NCI-H2227 (cell line): ENCODE results near the gene PDSS2.
A peak's percentile ranks its signal among the peaks of the same experiment; 100 is the strongest.
"Not testable (repeated sequence)": the region's sequence is repeated elsewhere in the genome, so short reads cannot be mapped to it uniquely, and the experiment has no call there.

ENCODE experiments used
- DNase-seq: peaks from one replicate; lab custom pipeline; 2025; ENCODE audit not compliant: unreplicated experiment; lab: John Stamatoyannopoulos, UW

The PDSS2 gene

DNA sequence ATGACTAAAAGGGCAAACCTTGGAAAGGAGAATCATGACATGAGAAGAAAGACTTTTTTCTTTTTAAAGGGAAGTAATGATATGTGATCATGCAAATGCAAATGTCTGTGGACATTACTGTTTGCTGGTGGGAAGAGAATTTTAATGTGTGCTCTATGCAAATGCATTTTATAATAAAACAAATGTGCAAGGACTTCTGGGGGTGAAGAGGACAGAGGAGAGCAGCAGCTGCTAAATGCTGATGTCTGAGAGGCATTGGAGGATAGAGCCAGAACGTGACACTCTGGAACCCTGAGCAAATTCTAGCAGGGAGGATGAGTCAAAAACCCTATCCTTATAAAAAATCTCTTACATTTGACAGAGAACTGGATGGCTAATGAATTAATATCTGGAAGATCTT lies 274.9 kb downstream of the PDSS2 start:
- no peak for DNase-seq

DNA sequence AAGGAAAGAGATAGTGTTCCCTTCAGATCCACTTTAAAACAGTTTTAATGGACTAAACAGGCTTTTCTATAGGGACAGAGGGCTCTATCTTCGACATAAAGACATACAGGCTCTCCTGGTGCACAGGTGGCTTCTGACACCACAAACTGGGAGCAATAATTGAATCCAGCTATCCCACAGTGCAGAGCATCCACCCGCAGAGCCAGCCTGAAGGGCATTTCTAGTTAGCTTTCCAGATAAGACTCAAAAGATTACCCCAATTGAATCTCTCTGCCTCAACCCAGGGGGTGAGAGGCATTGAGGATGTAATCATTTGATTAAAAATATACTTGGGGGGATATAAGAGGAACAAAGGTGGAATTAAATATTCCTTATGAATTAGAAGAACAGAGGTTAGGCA lies 279.3 kb downstream of the PDSS2 start:
- DNase-seq = no peak

DNA sequence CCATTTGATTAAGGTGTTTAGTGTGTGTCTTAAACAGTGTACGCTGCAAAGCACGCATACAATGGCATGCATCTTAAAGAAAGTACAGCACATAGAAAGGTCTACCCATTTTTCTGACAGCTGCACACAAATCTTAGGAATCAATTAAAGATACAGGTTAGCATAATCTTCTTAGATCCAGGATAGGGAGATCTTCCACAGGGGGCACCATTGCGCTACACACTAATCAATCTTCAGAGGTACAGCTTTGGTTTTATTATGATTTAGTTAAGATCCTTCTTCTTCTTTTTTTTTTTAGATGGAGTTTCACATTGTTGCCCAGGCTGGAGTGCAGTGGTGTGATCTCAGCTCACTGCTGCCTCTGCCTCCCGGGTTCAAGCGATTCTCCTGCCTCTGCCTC lies 280.4 kb downstream of the PDSS2 start:
- no peak for DNase-seq

DNA sequence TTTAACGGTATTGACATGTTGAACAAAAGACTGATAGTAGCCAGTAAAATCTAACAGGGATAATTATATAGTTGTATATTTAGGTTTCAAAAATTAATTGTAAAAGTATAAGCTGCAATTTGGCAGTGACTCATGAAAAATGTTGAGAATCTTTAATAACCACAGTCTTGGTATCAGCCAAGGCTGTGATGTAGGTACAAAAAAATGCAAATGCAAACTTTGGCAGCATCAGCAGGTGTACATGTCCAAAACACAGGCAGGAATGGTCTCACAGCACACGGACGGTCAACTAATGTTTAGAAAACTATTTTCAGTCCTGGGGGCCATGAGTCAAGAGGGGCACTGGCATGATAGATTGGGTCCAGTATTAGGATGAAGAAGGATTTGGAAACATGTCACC lies 285.6 kb downstream of the PDSS2 start:
- no peak for DNase-seq

DNA sequence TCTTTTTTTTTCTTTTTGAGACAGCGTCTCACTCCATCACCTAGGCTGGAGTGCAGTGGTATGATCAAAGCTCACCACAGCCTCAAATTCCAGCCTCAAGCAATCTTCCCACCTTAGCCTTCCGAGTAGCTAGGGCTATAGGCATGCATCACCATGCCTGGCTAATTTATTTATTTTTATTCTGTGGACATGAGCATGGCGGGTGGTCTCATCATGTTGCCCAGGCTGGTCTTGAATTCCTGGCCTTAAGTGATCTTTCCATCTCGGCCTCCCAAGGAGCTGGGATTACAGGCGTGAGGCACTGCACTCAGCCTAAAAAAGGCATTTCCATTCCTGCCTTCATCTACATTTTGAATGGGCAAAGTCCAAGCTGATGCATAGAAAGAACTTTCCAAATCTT lies 287.9 kb downstream of the PDSS2 start:
- DNase-seq = no peak

DNA sequence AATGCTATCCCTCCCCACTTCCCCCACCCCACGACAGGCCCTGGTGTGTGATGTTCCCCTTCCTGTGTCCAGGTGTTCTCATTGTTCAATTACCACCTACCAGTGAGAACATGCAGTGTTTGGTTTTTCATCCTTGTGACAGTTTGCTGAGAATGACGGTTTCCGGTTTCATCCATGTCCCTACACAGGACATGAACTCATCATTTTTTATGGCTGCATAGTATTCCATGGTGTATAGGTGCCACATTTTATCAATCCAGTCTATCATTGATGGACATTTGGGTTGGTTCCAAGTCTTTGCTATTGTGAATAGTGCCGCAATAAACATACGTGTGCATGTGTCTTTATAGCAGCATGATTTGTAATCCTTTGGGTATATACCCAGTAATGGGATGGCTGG lies 295.1 kb downstream of the PDSS2 start:
- not testable (repeated sequence) for DNase-seq

DNA sequence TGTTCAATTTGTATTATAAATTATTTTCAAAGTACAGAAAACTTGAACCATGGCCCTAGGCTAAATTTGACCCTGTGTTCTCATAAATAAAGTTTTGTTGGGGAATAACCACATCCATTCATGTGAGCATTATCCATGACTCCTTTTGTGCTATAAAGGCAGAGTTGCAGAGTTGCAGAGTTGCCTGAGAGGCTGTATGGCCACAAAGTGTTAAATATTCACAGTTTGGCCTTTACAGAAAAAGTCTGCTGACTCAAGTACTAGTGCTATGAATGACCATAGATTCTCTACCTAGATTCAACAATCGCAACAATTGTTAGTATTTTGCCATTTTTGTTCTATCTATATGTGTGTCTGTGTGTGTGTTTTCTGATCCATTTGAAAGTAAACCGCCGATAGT lies 297.8 kb downstream of the PDSS2 start:
- DNase-seq = no peak

DNA sequence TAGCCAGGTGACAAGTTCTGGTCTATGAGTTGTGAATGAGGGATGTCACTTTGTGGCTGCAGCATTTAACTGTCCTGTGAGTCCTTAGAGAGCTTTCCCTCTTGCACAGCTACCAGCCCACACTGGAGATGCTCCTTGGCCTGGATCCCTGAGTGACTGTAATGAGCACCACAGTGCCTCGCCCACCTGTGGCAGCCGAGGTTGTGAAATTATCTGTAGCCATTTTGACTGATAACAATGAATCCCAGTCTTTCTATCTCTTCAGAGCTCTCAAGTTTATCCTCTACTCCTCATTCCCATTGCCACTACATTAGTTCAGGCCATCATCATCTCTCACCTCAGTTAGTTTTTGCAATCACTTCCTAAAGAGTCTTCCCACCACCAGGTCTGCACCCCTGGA lies 302.7 kb downstream of the PDSS2 start:
- no peak for DNase-seq

DNA sequence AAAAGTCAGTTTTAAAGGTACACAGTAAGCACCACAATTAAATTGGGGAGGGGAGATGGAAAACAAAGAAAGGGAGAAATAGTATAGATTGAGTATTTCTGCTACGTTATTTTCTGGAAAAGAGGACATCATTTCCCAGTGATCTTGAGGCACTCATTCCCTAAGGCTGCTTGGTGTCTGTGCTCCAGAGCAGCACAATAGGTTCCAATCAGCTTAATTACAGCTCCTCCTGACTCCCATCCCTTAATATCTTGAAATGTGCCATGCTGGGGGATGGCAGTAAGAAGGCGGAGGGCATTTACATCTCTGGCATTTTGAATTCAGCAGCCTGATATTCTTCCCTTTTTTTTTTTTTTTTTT lies 304.6 kb downstream of the PDSS2 start:
- DNase-seq = peak; percentile 74

DNA sequence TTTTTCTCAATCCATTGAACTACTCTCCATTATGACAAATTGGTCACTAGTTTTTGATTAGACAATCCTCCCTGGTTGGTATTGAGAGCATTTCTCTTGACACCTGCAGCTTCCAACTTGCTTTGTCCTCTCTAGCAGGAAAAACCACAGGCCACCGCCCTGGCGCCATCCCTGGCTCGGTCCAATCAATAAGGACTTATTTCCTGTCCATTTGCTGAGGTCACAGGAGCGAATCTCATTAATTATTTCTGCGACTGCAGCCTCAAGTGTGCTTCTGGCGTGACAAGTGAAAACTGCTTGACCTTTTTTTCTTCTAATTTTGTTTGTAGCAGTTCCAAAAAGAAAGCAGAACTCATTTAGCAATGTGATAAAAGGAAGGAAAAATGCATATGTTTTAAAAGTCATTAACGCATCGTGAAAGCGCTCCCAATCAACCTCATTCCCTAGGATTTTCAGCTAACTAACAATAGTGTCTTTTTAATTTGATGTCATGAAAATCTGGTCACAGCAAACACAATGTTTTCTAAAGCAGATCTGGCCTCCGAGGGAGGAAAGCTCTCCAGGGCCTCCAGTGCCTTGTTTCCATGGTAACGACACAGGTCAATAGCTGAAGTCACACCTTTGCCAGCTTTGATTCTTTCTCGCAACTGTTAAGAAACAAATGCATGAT lies 305.1 kb downstream of the PDSS2 start:
- DNase-seq = peak; percentile 88

DNA sequence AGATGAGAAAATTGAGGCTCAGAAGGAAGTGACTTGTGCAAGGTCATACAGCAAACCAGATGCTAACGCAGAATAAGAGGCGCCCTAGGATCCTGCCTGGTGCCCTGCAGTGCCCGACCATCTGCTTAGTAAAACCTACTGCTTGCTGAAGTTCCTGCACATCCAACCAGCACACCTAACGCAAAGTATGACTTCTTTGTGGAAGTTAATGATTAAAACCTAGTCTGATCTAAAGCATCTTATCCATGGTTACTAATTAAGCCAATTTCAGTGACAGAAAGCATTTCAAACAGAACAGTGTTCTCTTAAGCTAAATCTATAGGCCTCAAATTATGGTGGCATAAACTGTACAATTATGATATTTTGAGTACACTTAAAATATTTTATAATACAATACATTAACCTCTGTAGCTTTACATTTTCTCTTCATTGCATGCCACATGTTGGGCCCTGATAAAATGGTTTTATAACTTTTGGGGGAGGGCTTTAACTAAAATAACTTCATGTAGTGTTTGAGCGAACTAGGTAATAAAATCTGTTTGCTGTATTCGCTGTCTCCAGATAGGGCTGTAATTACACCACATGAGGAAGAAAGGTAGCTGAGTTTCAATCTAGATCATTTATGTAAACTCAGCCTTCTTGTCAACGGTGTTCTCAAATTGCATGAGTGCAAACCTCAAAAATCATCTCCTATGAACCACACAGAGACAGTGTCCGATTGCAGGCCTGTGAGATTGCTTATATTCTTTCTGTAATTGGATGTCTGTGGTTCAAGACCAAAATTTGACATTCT lies 306.5 kb downstream of the PDSS2 start:
- DNase-seq = no peak

DNA sequence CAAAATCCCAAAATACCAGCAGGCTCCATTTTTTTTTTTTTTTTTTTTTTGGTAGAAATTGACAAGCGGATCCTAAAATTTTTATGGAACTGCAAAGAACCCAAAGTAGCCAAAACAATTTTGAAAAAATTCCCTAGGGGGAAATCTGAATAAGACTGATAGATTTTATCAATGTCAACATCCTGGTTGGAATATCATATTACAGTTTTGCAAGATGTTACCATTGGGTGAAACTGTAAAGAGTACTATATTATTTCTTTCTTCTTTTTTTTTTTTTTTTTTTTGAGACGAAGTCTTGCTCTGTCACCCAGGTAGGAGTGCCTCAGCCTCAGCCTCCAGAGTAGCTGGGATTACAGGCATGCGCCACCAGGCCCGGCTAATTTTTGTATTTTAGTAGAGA lies 314.7 kb downstream of the PDSS2 start:
- no peak for DNase-seq

DNA sequence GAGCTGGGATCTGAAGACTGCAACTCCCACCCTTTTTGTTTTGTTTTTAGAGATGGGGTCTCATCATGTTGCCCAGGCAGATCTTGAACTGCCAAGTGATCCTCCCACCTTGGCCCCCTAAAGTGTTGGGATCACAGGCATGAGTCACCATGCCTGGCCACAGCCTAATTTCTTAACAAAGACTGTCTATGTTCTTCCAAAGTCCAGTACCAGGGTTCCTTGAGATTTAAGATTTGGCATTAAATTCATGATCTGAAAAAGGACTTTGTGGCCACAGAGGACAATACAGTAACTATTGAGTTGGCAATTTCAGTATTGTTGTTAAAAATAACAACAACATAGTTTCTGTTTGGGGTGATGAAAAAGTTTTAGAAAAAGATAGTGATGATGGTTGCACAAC lies 315.4 kb downstream of the PDSS2 start:
- no peak for DNase-seq

DNA sequence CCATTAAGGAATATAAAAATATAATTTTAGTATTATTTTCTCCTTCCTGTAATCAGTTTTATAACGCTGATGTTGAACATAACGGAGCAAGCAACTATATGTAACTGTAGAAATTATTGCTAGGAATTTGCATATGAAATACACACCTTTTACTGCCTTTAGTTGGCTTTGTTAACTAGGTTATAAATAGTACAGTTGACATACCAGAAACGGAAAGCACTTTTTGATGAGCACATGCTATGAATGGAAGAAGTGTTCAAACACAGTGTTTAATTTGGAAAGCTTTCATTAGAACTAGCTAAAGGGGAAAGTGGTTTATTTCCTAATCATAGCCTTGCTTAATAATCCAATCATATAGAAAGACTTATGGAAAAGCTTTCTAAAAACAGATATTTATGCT lies 318.8 kb downstream of the PDSS2 start:
- no peak for DNase-seq

DNA sequence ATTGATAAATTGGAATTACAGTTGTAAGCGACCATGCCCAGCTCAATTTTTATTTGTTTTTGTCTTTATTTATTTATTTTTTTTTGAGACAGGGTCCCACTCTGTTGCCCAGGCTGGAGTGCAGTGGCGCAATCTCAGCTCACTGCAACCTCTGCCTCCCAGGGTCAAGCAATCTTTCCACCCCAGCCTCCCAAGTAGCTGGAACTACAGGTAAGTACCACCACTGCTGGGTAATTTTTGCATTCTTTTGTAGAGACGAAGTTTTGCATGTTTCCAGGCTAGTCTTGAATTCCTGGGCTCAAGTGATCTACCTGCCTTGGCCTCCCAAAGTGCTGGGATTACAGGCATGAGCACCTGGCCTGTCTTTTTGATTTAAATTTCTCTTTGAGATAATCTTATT lies 323.0 kb downstream of the PDSS2 start:
- DNase-seq = not testable (repeated sequence)

DNA sequence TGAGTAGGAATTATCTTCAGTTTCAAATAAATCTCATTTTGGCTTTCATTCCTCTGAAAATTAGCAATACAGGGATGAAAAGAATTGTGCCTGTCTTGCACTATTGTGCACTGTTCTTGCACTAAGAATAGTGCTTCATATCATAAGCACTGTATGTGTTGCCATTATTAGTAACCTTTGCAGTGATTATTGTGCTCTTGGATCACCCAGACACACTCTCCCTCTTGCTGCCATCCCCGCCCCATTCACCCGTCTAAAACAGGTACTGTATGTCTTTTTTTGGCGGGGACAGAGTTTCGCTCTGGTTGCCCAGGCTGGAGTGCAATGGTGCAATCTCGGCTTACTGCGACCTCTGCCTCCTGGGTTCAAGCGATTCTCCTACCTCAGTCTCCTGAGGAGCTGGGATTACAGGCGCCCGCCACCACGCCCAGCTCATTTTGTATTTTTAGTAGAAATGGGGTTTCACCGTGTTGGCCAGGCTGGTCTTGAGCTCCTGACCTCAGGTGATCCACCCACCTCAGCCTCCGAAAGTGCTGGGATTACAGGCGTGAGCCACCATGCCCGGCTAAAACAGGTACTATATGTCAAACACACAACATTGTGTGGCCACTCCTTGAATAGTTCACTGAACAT lies 324.2 kb downstream of the PDSS2 start:
- not testable (repeated sequence) for DNase-seq

DNA sequence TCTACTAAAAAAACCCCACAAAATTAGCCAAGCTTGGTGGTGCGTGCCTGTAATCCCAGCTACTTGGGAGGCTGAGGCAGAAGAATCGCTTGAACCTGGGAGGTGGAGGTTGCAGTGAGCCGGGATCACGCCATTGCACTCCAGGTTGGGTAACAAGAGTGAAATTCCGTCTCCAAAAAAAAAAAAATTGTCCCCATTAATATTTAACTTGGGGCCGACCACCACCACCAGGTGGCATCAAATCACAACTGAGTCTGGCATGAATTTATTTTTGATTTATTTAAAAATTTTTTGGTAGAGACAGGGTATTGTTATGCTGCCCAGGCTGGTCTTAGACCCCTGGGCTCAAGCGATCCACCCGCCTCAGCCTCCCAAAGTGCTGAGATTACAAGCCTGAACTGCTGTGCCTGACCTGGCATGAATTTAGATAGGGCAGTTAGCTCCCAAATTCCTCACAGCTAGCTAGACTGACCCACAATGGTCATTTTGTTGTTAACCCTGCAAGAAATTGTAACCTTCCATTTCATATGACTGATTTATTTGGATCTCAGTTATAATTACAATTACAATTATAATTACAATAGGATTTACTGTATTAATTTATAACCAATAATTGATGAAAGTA lies 326.9 kb downstream of the PDSS2 start:
- DNase-seq = peak; percentile 42

DNA sequence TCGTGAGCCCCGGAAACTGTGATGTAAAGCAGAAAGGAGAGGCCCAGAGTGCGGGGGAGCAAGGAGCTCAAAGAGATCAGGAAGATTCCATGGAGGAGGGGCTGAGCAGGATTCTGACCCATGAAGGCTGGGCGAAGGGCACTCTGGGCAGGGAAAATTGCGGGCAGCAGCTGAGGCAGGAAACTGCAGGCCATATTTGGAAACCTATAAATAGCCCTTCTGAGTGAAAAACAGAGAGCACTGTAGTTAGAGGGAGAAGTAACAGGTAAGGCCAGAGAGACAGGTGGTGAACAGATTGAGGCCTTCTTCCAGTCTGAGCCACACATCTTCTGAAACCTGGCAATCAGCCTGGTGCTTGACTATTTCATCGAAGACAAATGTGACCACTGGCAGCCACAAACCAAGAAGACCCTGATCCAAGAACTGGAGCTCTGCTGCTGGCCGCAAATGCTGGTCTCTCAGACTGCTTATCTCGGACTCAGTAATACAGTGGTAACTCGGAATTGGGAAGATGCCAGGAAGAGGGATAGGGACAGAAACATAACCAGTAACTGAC lies 329.9 kb downstream of the PDSS2 start:
- DNase-seq = peak; percentile 5

DNA sequence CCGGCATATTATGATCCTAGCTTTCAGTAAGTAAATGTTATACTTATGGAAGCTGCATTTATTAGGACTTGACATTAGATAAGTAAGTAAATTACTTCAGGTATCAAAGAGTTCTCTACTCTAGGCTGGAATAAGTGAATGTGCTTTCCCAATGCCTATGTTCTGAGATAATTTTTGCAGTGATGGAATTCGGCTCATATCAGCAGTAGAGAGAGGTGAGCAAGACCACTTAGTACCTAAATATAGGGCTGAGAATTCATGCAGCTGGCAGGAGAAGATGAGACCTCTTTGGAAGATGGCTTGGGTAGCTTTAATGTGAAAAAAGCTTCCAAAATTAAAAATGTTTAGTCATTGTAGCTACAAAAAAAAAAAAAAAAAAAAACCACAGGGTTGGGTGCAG lies 330.8 kb downstream of the PDSS2 start:
- DNase-seq = no peak

DNA sequence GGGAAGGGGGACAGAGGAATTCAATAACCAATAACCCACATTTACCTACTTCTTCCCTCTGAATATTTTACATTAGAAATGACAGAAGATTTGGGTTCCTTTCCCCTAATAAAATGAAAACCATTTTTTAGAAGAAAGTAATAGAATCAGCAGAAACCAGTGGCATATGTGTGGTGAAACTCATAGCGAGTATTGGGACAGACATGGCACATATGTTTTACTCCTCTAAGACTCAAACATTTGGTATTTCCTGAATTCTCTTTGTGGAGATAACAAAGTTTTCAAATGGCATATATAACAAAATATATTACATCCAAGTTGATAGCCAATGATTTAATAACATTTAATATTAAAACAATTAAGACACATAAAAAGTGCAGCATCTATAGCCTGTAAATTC lies 331.2 kb downstream of the PDSS2 start:
- no peak for DNase-seq

DNA sequence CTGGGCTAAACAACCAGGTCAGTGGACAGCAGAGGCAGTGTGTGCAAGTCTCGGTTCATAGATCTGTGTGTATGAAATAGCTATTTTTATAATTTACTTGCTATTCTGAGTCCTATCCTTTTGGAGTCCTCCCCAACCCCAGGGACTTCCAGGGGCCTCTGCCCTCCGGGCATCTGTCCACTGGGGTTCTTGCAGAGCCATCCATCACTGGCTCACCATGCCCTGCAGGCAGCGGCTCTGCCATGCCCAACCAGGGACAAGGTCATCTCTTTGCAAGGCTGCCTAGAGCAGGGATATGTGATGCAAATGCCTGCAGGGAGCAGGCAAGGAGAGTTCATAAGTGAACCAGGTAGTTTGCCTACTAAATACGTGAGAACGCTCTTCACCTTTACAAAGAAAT lies 333.6 kb downstream of the PDSS2 start:
- DNase-seq = no peak

DNA sequence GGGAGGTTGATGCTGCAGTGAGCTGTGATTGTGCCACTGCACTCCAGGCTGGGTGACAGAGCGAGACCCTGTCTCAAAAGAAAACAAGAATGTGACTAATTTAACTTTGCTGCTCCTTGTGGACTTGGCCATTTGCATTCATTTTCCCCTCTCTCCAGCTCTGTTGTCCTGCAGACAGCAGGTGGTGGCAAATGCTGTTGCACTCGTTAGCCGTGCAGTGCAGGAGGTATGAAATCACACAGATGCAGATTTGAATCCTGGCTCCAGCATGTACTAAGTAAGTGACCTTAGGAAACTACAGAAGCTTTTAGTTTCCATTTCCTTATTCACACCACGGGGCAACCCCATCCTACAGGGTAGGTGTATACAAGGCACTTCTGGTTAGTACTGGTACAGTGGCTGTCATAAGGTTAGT lies 334.4 kb downstream of the PDSS2 start:
- no peak for DNase-seq
